Vagina (tissue), 2 donors: Measurements from ENCODE around the gene CRYBA2. TPM values are rescaled to one million over a fixed set of nuclear protein-coding genes. Genes with fewer than 3 reads are reported as not detected.

ENCODE experiments used
- DNase-seq, 2 donors: peaks; one replicate each; pipeline ENCODE4 v3.0.0-alpha.2; 2017; ENCODE audit errors: extremely low spot score in 2 of 2
- H3K27ac ChIP-seq: fragments of 200-600 bp; sonication (generic); one replicate; pipeline ENCODE4 v1.5.1; 2019
- H3K27me3 ChIP-seq: fragments of 200-600 bp; sonication (generic); one replicate; pipeline ENCODE4 v1.5.1; 2019
- H3K36me3 ChIP-seq, 2 donors: fragments of 200-600 bp; sonication (generic); one replicate each; pipeline ENCODE4 v1.5.1; 2017 to 2019
- H3K4me1 ChIP-seq: fragments of 200-600 bp; sonication (generic); one replicate; pipeline ENCODE4 v1.5.1; 2019
- H3K4me3 ChIP-seq, 2 donors: fragments of 200-600 bp; sonication (generic); 1 replicate in 1 of 2; 2 replicates in 1 of 2; pipeline ENCODE4 v1.5.1; 2016 to 2019
- H3K9me3 ChIP-seq: fragments of 200-600 bp; sonication (generic); one replicate; pipeline ENCODE4 v1.5.1; 2019
- CTCF ChIP-seq, 3 experiments: fragments of 450-650 bp in 2 of 3; fragments of 200-600 bp in 1 of 3; sonication (generic) in 1 of 3; IDR thresholded peaks; one replicate each; pipeline ENCODE4 v1.5.1; 2017 to 2019; ENCODE audit warnings: antibody characterized with exemption in 3 of 3, mild to moderate bottlenecking in 2 of 3, moderate library complexity in 2 of 3
- POLR2A ChIP-seq, 2 donors: fragments of 450-650 bp; IDR thresholded peaks; one replicate each; pipeline ENCODE4 v1.6.1; 2017; ENCODE audit warnings: antibody characterized with exemption in 2 of 2, mild to moderate bottlenecking in 2 of 2, moderate library complexity in 2 of 2
- POLR2AphosphoS5 ChIP-seq, 2 donors: sonication (generic); formaldehyde crosslinking; IDR thresholded peaks; one replicate each; pipeline ENCODE4 v1.9.0; 2017; ENCODE audit warnings: antibody characterized with exemption in 2 of 2, mild to moderate bottlenecking in 2 of 2, low read depth in 1 of 2; ENCODE audit not compliant: insufficient read depth in 1 of 2
- intact Hi-C: fragments of 100-400 bp; cut with DNase I; formaldehyde crosslinking; loops from one replicate; pipeline ENCODE4 v1.15.1; 2023
- total RNA-seq: library from RNA; depleted of rRNA; stranded (reverse); fragments of >200 nt; gene quantifications from one replicate; pipeline ENCODE4 v1.2.3, GENCODE V29; 2016

CRYBA2 gene
- total RNA-seq, 1 donor from 2014 or later = not detected

- peak overlapping the region in 1 of 2 donors; percentile 2 for H3K4me3 ChIP-seq
- no peaks in the 10 kb centered on the region for H3K36me3 ChIP-seq
- peaks cover 23% of the 10 kb centered on the region for H3K4me1 ChIP-seq
- no peak for TF ChIP-seq POLR2A (IDR thresholded peaks at IDR 0.05)
- TF ChIP-seq CTCF (IDR thresholded peaks at IDR 0.05) = no peak
- TF ChIP-seq POLR2AphosphoS5 (IDR thresholded peaks at IDR 0.05; ENCODE audit: insufficient read depth in 1 of 2, low read depth in 1 of 2) = no peak
- intact Hi-C loops = no loop called here
- peaks cover 14% of the 10 kb centered on the region for H3K27me3 ChIP-seq
- DNase-seq = no peak
- no peak overlapping the region for H3K27ac ChIP-seq
- H3K9me3 ChIP-seq = no peaks in the 10 kb centered on the region
These were observed 10.0 kb upstream of the CRYBA2 start for GRCh38 chr2:219003267-219003634.

GRCh38 chr2:219002395-219003266, 9.4 kb upstream of the CRYBA2 start:
- Histone ChIP-seq H3K9me3 (no peaks in the 10 kb centered on the region), H3K4me3 (peak overlapping the region; percentile 2 to 5), H3K4me1 (peaks cover 23% of the 10 kb centered on the region), H3K36me3 (no peaks in the 10 kb centered on the region), H3K27ac (no peak overlapping the region), H3K27me3 (peaks cover 14% of the 10 kb centered on the region)
- intact Hi-C loops = no loop called here
- TF ChIP-seq POLR2AphosphoS5 (IDR thresholded peaks at IDR 0.05; ENCODE audit: insufficient read depth in 1 of 2, low read depth in 1 of 2) (no peak), CTCF (IDR thresholded peaks at IDR 0.05) (no peak), POLR2A (IDR thresholded peaks at IDR 0.05) (no peak)
- DNase-seq = no peak

- H3K27ac ChIP-seq = no peak overlapping the region
- intact Hi-C loops = no loop called here
- no peaks in the 10 kb centered on the region for H3K9me3 ChIP-seq
- H3K4me3 ChIP-seq = peak overlapping the region; percentile 21 to 23
- TF ChIP-seq POLR2AphosphoS5 (IDR thresholded peaks at IDR 0.05; ENCODE audit: insufficient read depth in 1 of 2, low read depth in 1 of 2) (peak in 1 of 2 donors; percentile 21), CTCF (IDR thresholded peaks at IDR 0.05) (no peak)
- H3K27me3 ChIP-seq = peaks cover 14% of the 10 kb centered on the region
- no peaks in the 10 kb centered on the region for H3K36me3 ChIP-seq
- DNase-seq = no peak
- H3K4me1 ChIP-seq = peaks cover 23% of the 10 kb centered on the region
These were observed 8.6 kb upstream of the CRYBA2 start for GRCh38 chr2:219001577-219002394.

GRCh38 chr2:219001100-219001576, 7.9 kb upstream of the CRYBA2 start:
- Histone ChIP-seq H3K27me3 (peaks cover 14% of the 10 kb centered on the region), H3K4me3 (peak overlapping the region; percentile 21 to 23)

More at GRCh38 chr2:219001100-219001576, 7.9 kb upstream of the CRYBA2 start:
- Histone ChIP-seq H3K4me1 (peaks cover 28% of the 10 kb centered on the region), H3K9me3 (no peaks in the 10 kb centered on the region), H3K36me3 (no peaks in the 10 kb centered on the region), H3K27ac (no peak overlapping the region)
- no peak for TF ChIP-seq POLR2A (IDR thresholded peaks at IDR 0.05)
- no peak for TF ChIP-seq CTCF (IDR thresholded peaks at IDR 0.05)
- no peak for TF ChIP-seq POLR2AphosphoS5 (IDR thresholded peaks at IDR 0.05; ENCODE audit: insufficient read depth in 1 of 2, low read depth in 1 of 2)
- intact Hi-C loops = no loop called here
- no peak for DNase-seq
